Endothelial cell of umbilical vein (primary cell): ENCODE results near the gene NHLH2. TPM values are rescaled to one million over a fixed set of nuclear protein-coding genes. Genes with fewer than 3 reads are reported as not detected.

Experiments
- BruUV-seq: library from RNA; stranded (reverse); fragments of 400-500 nt; replicated peaks from 2 replicates; lab custom pipeline; 2021; lab: Mats Ljungman, UMichigan
- CTCF ChIA-PET: fragments of 300-600, 350-600 bp; sonication (Branson Sonifier 250); formaldehyde crosslinking; loops from one replicate; lab custom pipeline; 2021; ENCODE audit warnings: antibody characterized with exemption, inconsistent platforms; lab: Charles Lee
- POLR2A ChIA-PET: fragments of 300-600, 350-600 bp; sonication (Branson Sonifier 250); formaldehyde crosslinking; loops from one replicate; lab custom pipeline; 2021; ENCODE audit warnings: antibody characterized with exemption, inconsistent platforms; lab: Charles Lee
- DNase-seq: peaks from one replicate; pipeline ENCODE4 v3.0.0-alpha.2; 2011; ENCODE audit warnings: low read depth, low spot score
- FAIRE-seq: peaks from 2 replicates; lab custom pipeline; 2011; peaks lifted over from hg19 to GRCh38; lab: Jason Lieb, UNC
- H2AFZ ChIP-seq: 2 replicates; pipeline ENCODE4 v1.6.0; 2012; ENCODE audit warnings: low read depth, low read length, control low read depth, inconsistent platforms
- H3K27ac ChIP-seq: 2 replicates; pipeline ENCODE4 v1.5.1; 2011; ENCODE audit warnings: low read depth, mild to moderate bottlenecking, control low read depth, low read length, moderate library complexity; ENCODE audit not compliant: insufficient read depth
- H3K27me3 ChIP-seq, 2 experiments: 2 replicates each; pipeline versions ENCODE4 v1.6.0 to v1.6.1; 2011; ENCODE audit warnings: low read length in 2 of 2, mixed read lengths in 1 of 2; ENCODE audit not compliant: control insufficient read depth in 2 of 2, insufficient read depth in 2 of 2
- H3K36me3 ChIP-seq, 2 experiments: 2 replicates in 1 of 2; 3 replicates in 1 of 2; pipeline ENCODE4 v1.5.1; 2011; ENCODE audit warnings: low read length in 2 of 2, mild to moderate bottlenecking in 1 of 2, moderate library complexity in 1 of 2; ENCODE audit not compliant: control insufficient read depth in 2 of 2, insufficient read depth in 2 of 2; ENCODE audit errors: extremely low read depth in 1 of 2
- H3K4me1 ChIP-seq: 3 replicates; pipeline ENCODE4 v1.5.1; 2011; ENCODE audit warnings: mild to moderate bottlenecking, low read length; ENCODE audit not compliant: control insufficient read depth, insufficient read depth; ENCODE audit errors: extremely low read depth
- H3K4me2 ChIP-seq: 2 replicates; pipeline ENCODE4 v1.6.1; 2011; ENCODE audit warnings: low read length, control low read depth, mixed read lengths; ENCODE audit not compliant: insufficient read depth
- H3K4me3 ChIP-seq, 3 experiments: fragments of 200-600 bp in 1 of 3; sonication (generic), shearing (Covaris generic) in 1 of 3; replicated peaks in 1 of 3; 2 replicates each; pipeline ENCODE4 v1.5.1; 2011 to 2016; ENCODE audit warnings: control low read depth in 3 of 3, low read length in 3 of 3, mild to moderate bottlenecking in 2 of 3, inconsistent platforms in 1 of 3, low read depth in 1 of 3, moderate library complexity in 1 of 3; ENCODE audit not compliant: insufficient read depth in 1 of 3
- H3K79me2 ChIP-seq: 2 replicates; pipeline ENCODE4 v1.6.0; 2012; ENCODE audit warnings: low read length, inconsistent platforms; ENCODE audit not compliant: control insufficient read depth, insufficient read depth
- H3K9ac ChIP-seq: replicated peaks from 2 replicates; pipeline ENCODE3; 2011; ENCODE audit warnings: low read length, control low read depth; ENCODE audit not compliant: insufficient read depth; ENCODE audit errors: extremely low read depth
- H3K9me1 ChIP-seq: replicated peaks from 3 replicates; pipeline ENCODE4 v1.6.0; 2011; ENCODE audit warnings: mild to moderate bottlenecking, low read length; ENCODE audit not compliant: control insufficient read depth, insufficient read depth; ENCODE audit errors: extremely low read depth
- H3K9me3 ChIP-seq: replicated peaks from 2 replicates; pipeline ENCODE4 v1.5.1; 2012; ENCODE audit warnings: low read length, inconsistent platforms; ENCODE audit not compliant: control insufficient read depth, insufficient read depth
- H4K20me1 ChIP-seq: replicated peaks from 2 replicates; pipeline ENCODE3; 2011; ENCODE audit warnings: mild to moderate bottlenecking, low read length; ENCODE audit not compliant: control insufficient read depth, insufficient read depth; ENCODE audit errors: extremely low read depth
- EZH2 ChIP-seq: IDR thresholded peaks from 2 replicates; pipeline ENCODE4 v1.6.1; 2012; ENCODE audit warnings: borderline replicate concordance, low read depth, mild to moderate bottlenecking, moderate library complexity, low read length, inconsistent platforms; ENCODE audit not compliant: severe bottlenecking
- FOS ChIP-seq: IDR thresholded peaks from 2 replicates; pipeline ENCODE4 v1.6.1; 2011; ENCODE audit warnings: mild to moderate bottlenecking, low read length, moderate library complexity, borderline replicate concordance; ENCODE audit not compliant: insufficient read depth
- GATA2 ChIP-seq: IDR thresholded peaks from 2 replicates; pipeline ENCODE4 v1.7.0; 2011; ENCODE audit warnings: low read depth, mild to moderate bottlenecking, moderate library complexity, mixed read lengths, low read length; ENCODE audit not compliant: insufficient read length, insufficient read depth
- JUN ChIP-seq: IDR thresholded peaks from 2 replicates; pipeline ENCODE4 v1.6.1; 2011; ENCODE audit warnings: borderline replicate concordance, low read depth; ENCODE audit not compliant: insufficient read length, insufficient read depth
- MYC ChIP-seq: IDR thresholded peaks from one replicate; pipeline ENCODE4 v1.6.1; 2011; ENCODE audit warnings: mild to moderate bottlenecking, low read depth, low read length
- POLR2A ChIP-seq: IDR thresholded peaks from 2 replicates; pipeline ENCODE4 v1.6.1; 2012; ENCODE audit warnings: low read depth, mild to moderate bottlenecking, control low read depth, low read length
- POLR2AphosphoS5 ChIP-seq: IDR thresholded peaks from 2 replicates; pipeline ENCODE4 v1.6.1; 2012; ENCODE audit warnings: low read depth, mild to moderate bottlenecking, control low read depth, low read length, moderate library complexity; ENCODE audit not compliant: insufficient read depth
- dilution Hi-C: fragments of 300-500 bp; cut with MboI; formaldehyde crosslinking; loops from one replicate; pipeline ENCODE4 v1.15.0; 2019; ENCODE audit warnings: low sequenced_read_pairs; ENCODE audit not compliant: extremely low pct_ligation_motif_present
- intact Hi-C: fragments of 100-400 bp; cut with micrococcal nuclease; formaldehyde crosslinking; loops from one replicate; pipeline ENCODE4 v1.10.0; 2022
- polyA plus RNA-seq, 4 experiments: library from polyadenylated mRNA; depleted of rRNA in 3 of 4; stranded (reverse) in 3 of 4; unstranded in 1 of 4; fragments of >200 nt; gene quantifications; 2 replicates each; pipeline versions ENCODE4 v1.2.1 to v1.2.3, GENCODE V29; 2011 to 2012; ENCODE audit warnings: missing spikeins in 1 of 4
- total RNA-seq: library from RNA; stranded (reverse); gene quantifications from 2 replicates; pipeline ENCODE4 v1.2.3, GENCODE V29; 2021
- TF ChIP-seq, protein P1 (sequence below): IDR thresholded peaks from 2 replicates; pipeline ENCODE4 v1.6.1; 2011; ENCODE audit not compliant: insufficient read depth, insufficient read length
- TF ChIP-seq, protein P2 (sequence below), 2 donors: IDR thresholded peaks; 1 replicate in 1 of 2; 2 replicates in 1 of 2; pipeline ENCODE4 v1.5.1; 2011; ENCODE audit warnings: low read length in 2 of 2, mild to moderate bottlenecking in 2 of 2, moderate library complexity in 2 of 2, control low read depth in 1 of 2, inconsistent platforms in 1 of 2, low read depth in 1 of 2; ENCODE audit not compliant: insufficient read depth in 1 of 2; ENCODE audit errors: extremely low read depth in 1 of 2

NHLH2 gene
- total and polyA plus RNA-seq, 2 donors (not counting 3 experiments of a cell fraction or from before 2014, with no cell fraction given): not detected

DNA sequence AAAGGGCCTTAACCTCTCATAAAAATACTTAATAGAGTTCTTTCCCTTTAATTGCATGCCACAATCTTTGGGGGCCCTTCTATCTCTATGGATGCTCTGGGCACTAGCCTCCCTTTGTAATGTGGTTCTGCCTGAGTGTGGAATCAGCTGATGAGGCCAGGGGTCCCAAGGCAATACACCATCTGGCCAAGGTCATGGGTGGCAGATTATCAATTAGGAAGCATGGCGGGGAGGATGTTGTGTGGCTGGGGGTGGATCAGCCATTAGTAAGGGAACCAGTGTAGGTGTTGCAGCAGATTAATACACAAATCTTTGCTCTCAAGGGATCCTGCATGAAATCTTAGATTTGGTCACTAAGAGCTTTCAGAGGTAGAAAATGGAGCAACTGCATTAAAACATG is 35.3 kb downstream of the NHLH2 start:
- CTCF ChIA-PET: interaction anchor here (3.5 to 7.3 kb wide), 2 partner anchors 177 to 216 kb away, joined by 83 to 133 read pairs; no protein-coding TSS in a partner anchor

More for the DNA sequence above, 35.3 kb downstream of the NHLH2 start:
- DNase-seq (no peak), FAIRE-seq (no peak)
- BruUV-seq: no TSS peak
- no peak overlapping the region for H3K4me3 ChIP-seq
- no peak overlapping the region for H3K9ac ChIP-seq
- H3K79me2 ChIP-seq: no peaks in the 10 kb centered on the region
- TF ChIP-seq FOS (no peak), JUN (no peak), GATA2 (no peak), MYC (no peak), POLR2AphosphoS5 (no peak), EZH2 (no peak), POLR2A (no peak)
- TF ChIP-seq, protein P1, sequence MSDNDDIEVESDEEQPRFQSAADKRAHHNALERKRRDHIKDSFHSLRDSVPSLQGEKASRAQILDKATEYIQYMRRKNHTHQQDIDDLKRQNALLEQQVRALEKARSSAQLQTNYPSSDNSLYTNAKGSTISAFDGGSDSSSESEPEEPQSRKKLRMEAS: no peak
- TF ChIP-seq, protein P2, sequence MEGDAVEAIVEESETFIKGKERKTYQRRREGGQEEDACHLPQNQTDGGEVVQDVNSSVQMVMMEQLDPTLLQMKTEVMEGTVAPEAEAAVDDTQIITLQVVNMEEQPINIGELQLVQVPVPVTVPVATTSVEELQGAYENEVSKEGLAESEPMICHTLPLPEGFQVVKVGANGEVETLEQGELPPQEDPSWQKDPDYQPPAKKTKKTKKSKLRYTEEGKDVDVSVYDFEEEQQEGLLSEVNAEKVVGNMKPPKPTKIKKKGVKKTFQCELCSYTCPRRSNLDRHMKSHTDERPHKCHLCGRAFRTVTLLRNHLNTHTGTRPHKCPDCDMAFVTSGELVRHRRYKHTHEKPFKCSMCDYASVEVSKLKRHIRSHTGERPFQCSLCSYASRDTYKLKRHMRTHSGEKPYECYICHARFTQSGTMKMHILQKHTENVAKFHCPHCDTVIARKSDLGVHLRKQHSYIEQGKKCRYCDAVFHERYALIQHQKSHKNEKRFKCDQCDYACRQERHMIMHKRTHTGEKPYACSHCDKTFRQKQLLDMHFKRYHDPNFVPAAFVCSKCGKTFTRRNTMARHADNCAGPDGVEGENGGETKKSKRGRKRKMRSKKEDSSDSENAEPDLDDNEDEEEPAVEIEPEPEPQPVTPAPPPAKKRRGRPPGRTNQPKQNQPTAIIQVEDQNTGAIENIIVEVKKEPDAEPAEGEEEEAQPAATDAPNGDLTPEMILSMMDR (IDR thresholded peaks at IDR 0.05; ENCODE audit: extremely low read depth in 1 of 2, insufficient read depth in 1 of 2, low read depth in 1 of 2, low read length in 2 of 2): no peak
- H3K27ac ChIP-seq: no peak overlapping the region
- H3K4me2 ChIP-seq: no peak overlapping the region
- H3K4me1 ChIP-seq: no peaks in the 10 kb centered on the region
- H3K36me3 ChIP-seq: no peaks in the 10 kb centered on the region
- H3K9me3 ChIP-seq: no peaks in the 10 kb centered on the region
- dilution Hi-C loops: no loop called here
- intact Hi-C loops: loop anchor here (5.0 kb wide), 1 partner anchor 92 kb away; no protein-coding TSS in a partner anchor
- H3K27me3 ChIP-seq: peaks cover 5 to 8% of the 10 kb centered on the region in 2 experiments
- POLR2A ChIA-PET: no interaction called here
- H3K9me1 ChIP-seq: no peaks in the 10 kb centered on the region
- H4K20me1 ChIP-seq: no peaks in the 10 kb centered on the region
- no peak overlapping the region for H2AFZ ChIP-seq
